MM.1S (cell line): ENCODE data around the gene SH2B2.
"Not testable (repeated sequence)": the region's sequence is repeated elsewhere in the genome, so short reads cannot be mapped to it uniquely, and the experiment has no call there.

Experiments used
- DNase-seq: peaks from one replicate; pipeline ENCODE4 v3.0.0-alpha.2; 2015
- H2AFZ ChIP-seq: fragments of 300-600 bp; sonication (generic); 2 replicates; pipeline ENCODE4 v1.6.0; 2016; ENCODE audit warnings: antibody characterized with exemption, low read length
- H3F3A ChIP-seq: fragments of 300-600 bp; sonication (generic); 2 replicates; pipeline ENCODE4 v1.6.1; 2016; ENCODE audit warnings: mild to moderate bottlenecking, antibody characterized with exemption, low read length, moderate library complexity, mixed read lengths; ENCODE audit not compliant: insufficient read depth
- H3K27ac ChIP-seq: fragments of 300-600 bp; sonication (generic); 2 replicates; pipeline ENCODE4 v1.5.1; 2016; ENCODE audit warnings: mild to moderate bottlenecking, low read length
- H3K27me3 ChIP-seq: fragments of 300-600 bp; sonication (generic); replicated peaks from 2 replicates; pipeline ENCODE4 v1.6.0; 2016; ENCODE audit warnings: low read length; ENCODE audit not compliant: insufficient read depth
- H3K36me3 ChIP-seq: fragments of 300-600 bp; sonication (generic); replicated peaks from 2 replicates; pipeline ENCODE4 v1.6.1; 2016; ENCODE audit warnings: mild to moderate bottlenecking, low read length, mixed read lengths; ENCODE audit not compliant: insufficient read depth
- H3K4me1 ChIP-seq: fragments of 300-600 bp; sonication (generic); 2 replicates; pipeline ENCODE4 v1.6.1; 2016; ENCODE audit warnings: low read length, mixed read lengths
- H3K4me2 ChIP-seq: fragments of 300-600 bp; sonication (generic); 2 replicates; pipeline ENCODE4 v1.6.0; 2016; ENCODE audit warnings: low read depth, low read length
- H3K4me3 ChIP-seq: fragments of 300-600 bp; sonication (generic); 2 replicates; pipeline ENCODE4 v1.5.1; 2016; ENCODE audit warnings: low read length, mixed read lengths
- H3K79me2 ChIP-seq: fragments of 300-600 bp; sonication (generic); 2 replicates; pipeline ENCODE4 v1.6.1; 2016; ENCODE audit warnings: mixed run types, low read length, mixed read lengths
- H3K9ac ChIP-seq: fragments of 300-600 bp; sonication (generic); 2 replicates; pipeline ENCODE4 v1.6.1; 2016; ENCODE audit warnings: low read length, mixed read lengths
- H3K9me2 ChIP-seq: fragments of 300-600 bp; sonication (generic); replicated peaks from 2 replicates; pipeline ENCODE4 v1.6.1; 2016; ENCODE audit warnings: mild to moderate bottlenecking, low read length, mixed read lengths; ENCODE audit not compliant: insufficient read depth
- H3K9me3 ChIP-seq: fragments of 300-600 bp; sonication (generic); replicated peaks from 2 replicates; pipeline ENCODE4 v1.6.1; 2016; ENCODE audit warnings: mild to moderate bottlenecking, low read length, mixed read lengths; ENCODE audit not compliant: insufficient read depth
- H4K20me1 ChIP-seq: fragments of 300-600 bp; sonication (generic); 2 replicates; pipeline ENCODE4 v1.6.1; 2016; ENCODE audit warnings: mild to moderate bottlenecking, low read length, moderate library complexity, mixed read lengths; ENCODE audit not compliant: insufficient read depth
- EZH2 ChIP-seq: fragments of 300-600 bp; sonication (generic); optimal IDR thresholded peaks from 2 replicates; pipeline ENCODE3; 2017; ENCODE audit warnings: low read depth, mild to moderate bottlenecking, antibody characterized with exemption, low read length, mixed read lengths
- EZH2phosphoT487 ChIP-seq: fragments of 300-600 bp; sonication (generic); IDR thresholded peaks from 2 replicates; pipeline ENCODE4 v1.6.1; 2018; ENCODE audit warnings: antibody characterized with exemption, low read length
- TF ChIP-seq, protein P1 (sequence below): fragments of 300-600 bp; sonication (generic); IDR thresholded peaks from 2 replicates; pipeline ENCODE4 v1.5.1; 2016; ENCODE audit warnings: antibody characterized with exemption, low read length, mixed read lengths

SH2B2 gene

DNA sequence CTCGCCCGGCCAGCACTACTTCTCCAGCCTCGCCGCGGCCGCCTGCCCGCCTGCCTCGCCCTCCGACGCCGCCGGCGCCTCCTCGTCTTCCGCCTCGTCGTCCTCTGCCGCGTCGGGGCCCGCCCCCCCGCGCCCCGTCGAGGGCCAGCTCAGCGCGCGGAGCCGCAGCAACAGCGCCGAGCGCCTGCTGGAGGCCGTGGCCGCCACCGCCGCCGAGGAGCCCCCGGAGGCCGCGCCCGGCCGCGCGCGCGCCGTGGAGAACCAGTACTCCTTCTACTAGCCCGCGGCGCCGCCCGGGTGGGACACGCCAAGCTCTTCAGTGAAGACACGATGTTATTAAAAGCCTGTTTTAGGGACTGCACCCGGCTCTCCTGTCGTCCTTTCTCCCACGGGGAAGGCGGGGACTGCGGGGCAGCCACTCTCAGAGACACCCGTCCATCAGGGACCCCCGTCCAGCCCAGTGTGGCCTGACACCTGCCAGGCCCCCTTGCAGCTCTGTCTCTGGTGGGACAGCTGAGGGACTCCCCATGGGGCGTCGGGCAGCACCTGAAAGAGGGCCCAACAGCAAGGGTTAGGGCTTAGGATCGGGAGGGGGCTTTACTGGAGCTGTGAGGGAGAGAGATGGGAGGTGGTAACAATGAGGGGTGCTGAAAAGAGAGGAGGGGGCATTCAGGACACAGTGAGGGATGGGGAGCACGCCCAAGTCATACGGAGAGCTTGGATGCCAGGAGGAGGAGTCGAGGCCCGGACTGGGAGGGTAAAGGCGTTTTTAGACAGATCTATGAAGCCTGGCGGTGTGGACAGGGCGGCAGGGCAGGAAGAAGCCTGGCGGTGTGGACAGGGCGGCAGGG, 34.9 kb downstream of the SH2B2 start:
- no peaks in the 10 kb centered on the region for H3K27me3 ChIP-seq
- no peak overlapping the region for H3K4me2 ChIP-seq
- H3K36me3 ChIP-seq = 0 out of 2 replicates have a peak, but pooled peaks cover 3% of the 10 kb centered on the region
- no peak overlapping the region for H3K9ac ChIP-seq
- no peaks in the 10 kb centered on the region for H3K4me1 ChIP-seq
- H3K4me3 ChIP-seq = no peak overlapping the region
- H3K9me2 ChIP-seq = no peaks in the 10 kb centered on the region
- H4K20me1 ChIP-seq = no peaks in the 10 kb centered on the region
- no peak overlapping the region for H3K27ac ChIP-seq
- H3F3A ChIP-seq = 0 out of 2 replicates have a peak, but pooled peaks cover 11% of the 10 kb centered on the region
- 0 out of 2 replicates have a peak, but pooled peaks cover 5% of the 10 kb centered on the region for H3K79me2 ChIP-seq
- no peaks in the 10 kb centered on the region for H3K9me3 ChIP-seq
- no peak overlapping the region for H2AFZ ChIP-seq
- no peak for DNase-seq
- TF ChIP-seq, protein P1, sequence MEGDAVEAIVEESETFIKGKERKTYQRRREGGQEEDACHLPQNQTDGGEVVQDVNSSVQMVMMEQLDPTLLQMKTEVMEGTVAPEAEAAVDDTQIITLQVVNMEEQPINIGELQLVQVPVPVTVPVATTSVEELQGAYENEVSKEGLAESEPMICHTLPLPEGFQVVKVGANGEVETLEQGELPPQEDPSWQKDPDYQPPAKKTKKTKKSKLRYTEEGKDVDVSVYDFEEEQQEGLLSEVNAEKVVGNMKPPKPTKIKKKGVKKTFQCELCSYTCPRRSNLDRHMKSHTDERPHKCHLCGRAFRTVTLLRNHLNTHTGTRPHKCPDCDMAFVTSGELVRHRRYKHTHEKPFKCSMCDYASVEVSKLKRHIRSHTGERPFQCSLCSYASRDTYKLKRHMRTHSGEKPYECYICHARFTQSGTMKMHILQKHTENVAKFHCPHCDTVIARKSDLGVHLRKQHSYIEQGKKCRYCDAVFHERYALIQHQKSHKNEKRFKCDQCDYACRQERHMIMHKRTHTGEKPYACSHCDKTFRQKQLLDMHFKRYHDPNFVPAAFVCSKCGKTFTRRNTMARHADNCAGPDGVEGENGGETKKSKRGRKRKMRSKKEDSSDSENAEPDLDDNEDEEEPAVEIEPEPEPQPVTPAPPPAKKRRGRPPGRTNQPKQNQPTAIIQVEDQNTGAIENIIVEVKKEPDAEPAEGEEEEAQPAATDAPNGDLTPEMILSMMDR = no peak
- no peak for TF ChIP-seq EZH2phosphoT487

DNA sequence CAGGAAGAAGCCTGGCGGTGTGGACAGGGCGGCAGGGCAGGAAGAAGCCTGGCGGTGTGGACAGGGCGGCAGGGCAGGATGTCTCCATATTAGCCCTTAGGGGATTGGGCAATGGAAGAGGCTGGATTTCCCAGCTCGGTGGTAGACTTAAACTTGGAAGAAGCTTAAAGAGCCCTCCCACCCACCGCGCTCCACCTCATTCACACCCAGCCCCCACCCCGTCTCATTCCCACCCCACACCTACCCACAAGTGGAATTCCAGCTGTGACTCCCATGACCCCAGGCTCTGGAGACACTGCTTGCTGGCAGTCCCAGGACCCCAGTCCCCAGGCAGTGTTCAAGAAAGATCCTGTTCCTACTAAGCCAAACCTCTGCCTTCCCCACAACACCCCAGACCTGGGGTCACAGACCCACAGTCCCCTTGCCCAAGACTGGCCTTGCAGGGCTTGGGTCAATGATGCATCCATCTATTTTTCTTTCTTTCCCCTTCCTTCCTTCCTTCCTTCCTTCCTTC, 35.6 kb downstream of the SH2B2 start:
- no peaks in the 10 kb centered on the region for H4K20me1 ChIP-seq
- H3K4me1 ChIP-seq = no peaks in the 10 kb centered on the region
- H3K36me3 ChIP-seq = 0 out of 2 replicates have a peak, but pooled peaks cover 3% of the 10 kb centered on the region
- no peak overlapping the region for H3K27ac ChIP-seq
- no peak overlapping the region for H3K9ac ChIP-seq
- TF ChIP-seq EZH2phosphoT487 = no peak
- no peak for TF ChIP-seq EZH2
- TF ChIP-seq, protein P1 = no peak
- H3K4me2 ChIP-seq = no peak overlapping the region
- H3F3A ChIP-seq = 0 out of 2 replicates have a peak, but pooled peaks cover 11% of the 10 kb centered on the region
- H2AFZ ChIP-seq = no peak overlapping the region
- H3K27me3 ChIP-seq = no peaks in the 10 kb centered on the region
- no peaks in the 10 kb centered on the region for H3K9me3 ChIP-seq
- no peak for DNase-seq
- H3K9me2 ChIP-seq = no peaks in the 10 kb centered on the region
- 0 out of 2 replicates have a peak, but pooled peaks cover 1% of the 10 kb centered on the region for H3K79me2 ChIP-seq
- no peak overlapping the region for H3K4me3 ChIP-seq

DNA sequence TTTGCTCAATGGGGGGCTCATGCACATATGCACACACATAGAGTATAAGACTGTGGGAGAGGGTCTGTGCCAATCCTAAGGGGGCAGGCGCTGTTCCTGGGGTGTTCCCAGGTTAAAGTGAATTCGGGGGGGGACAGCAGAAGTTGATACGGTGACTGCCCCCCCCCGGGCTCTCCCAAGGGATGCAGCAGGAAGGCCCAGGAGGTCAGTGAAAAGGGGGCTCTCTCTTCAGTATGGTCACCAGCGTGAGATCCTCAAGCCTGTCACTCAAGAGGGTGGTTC, 37.2 kb downstream of the SH2B2 start:
- Histone ChIP-seq H3K4me3 (no peak overlapping the region), H3K36me3 (no peaks in the 10 kb centered on the region), H3F3A (0 out of 2 replicates have a peak, but pooled peaks cover 11% of the 10 kb centered on the region), H2AFZ (no peak overlapping the region), H4K20me1 (no peaks in the 10 kb centered on the region), H3K27ac (no peak overlapping the region), H3K27me3 (no peaks in the 10 kb centered on the region), H3K9me2 (no peaks in the 10 kb centered on the region), H3K79me2 (no peaks in the 10 kb centered on the region), H3K4me1 (no peaks in the 10 kb centered on the region), H3K4me2 (no peak overlapping the region), H3K9me3 (no peaks in the 10 kb centered on the region), H3K9ac (no peak overlapping the region)
- DNase-seq = no peak
- TF ChIP-seq, protein P1 = no peak
- TF ChIP-seq EZH2phosphoT487 (no peak), EZH2 (no peak)

DNA sequence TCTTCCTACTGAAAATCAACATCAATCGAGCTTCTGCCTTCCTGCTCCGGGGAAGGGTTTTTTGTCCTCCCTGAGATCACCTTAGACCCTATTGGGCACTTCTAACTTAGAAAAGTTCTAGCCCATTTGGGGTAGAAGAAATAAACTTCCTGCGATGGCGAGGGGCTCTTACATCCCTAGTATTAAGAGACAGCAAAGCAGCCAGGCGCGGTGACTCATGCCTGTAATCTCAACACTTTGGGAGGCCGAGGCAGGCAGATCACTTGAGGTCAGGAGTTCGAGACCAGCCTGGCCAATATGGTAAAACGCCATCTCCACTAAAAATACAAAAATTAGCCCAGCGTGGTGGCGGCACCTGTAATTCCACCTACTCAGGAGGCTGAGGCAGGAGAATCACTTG, 38.4 kb downstream of the SH2B2 start:
- not testable (repeated sequence) for H3K4me2 ChIP-seq, H3K36me3 ChIP-seq, H2AFZ ChIP-seq, H4K20me1 ChIP-seq, DNase-seq, H3K9me2 ChIP-seq, H3K4me3 ChIP-seq, H3K9ac ChIP-seq, H3K79me2 ChIP-seq, H3K4me1 ChIP-seq, H3K27ac ChIP-seq, H3K9me3 ChIP-seq, H3K27me3 ChIP-seq
- 0 out of 2 replicates have a peak, but pooled peaks cover 11% of the 10 kb centered on the region for H3F3A ChIP-seq
